Fibroblast of peridontal ligament (primary cell): Measurements from ENCODE around the gene SLC38A1.
A peak's percentile ranks its signal among the peaks of the same experiment; 100 is the strongest.

Experiments
- DNase-seq: peaks from one replicate; pipeline ENCODE4 v3.0.0-alpha.2; 2010; ENCODE audit errors: extremely low read depth

Gene SLC38A1

DNA sequence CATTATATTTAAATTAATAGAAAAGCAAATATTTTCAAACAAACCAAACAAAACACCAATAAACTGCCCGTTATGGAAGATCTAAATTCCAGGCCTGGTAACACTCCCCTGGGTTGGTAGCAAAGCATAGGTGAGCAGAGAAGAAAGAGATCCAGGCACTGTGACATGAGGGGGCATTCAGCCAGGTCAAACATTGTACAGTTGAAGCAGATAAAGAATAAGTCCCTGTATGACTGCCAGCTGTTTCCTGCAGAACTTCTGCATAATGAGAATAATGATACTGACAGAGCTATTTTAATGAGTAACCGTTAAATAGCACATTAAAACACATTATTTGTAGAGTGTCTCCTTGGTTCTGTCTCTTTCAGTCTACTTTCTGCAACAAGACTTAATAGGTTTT is 35.4 kb downstream of the SLC38A1 start:
- no peak for DNase-seq

DNA sequence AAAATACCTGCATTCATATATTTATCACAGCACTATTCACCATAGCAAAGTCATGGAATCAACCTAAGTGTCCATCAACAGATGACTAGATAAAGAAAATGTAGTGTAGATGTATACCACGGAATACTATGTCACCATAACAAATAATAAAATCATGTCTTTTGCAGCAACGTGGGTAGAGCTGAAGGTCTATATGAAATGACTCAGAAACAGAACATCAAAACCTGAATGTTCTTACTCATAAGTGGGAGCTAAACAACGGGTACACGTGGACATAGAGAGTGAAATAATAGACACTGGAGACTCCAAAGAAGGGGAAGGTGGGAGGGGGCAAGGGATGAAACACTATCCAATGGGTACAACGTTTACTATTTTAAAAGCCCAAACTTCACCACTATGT is 37.9 kb downstream of the SLC38A1 start:
- DNase-seq: no peak

DNA sequence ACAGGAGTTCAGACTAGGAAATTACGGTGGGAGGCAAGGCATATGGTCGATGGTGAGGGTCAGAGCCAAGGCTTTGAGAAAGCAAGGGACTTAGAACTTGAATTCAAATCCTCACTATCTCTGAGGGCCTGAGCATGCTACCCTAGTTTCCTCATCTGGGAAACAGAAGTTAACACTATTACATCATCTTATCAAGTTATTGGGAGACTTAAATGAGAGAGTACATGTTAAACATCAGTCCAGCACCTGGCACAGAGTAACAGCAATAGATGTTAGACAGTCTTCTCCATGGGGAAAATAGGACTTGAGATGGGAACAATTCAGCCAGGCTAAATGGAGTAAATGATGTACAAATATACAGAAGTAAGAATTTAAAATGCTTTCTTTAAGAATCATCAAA is 38.5 kb downstream of the SLC38A1 start:
- DNase-seq: no peak

DNA sequence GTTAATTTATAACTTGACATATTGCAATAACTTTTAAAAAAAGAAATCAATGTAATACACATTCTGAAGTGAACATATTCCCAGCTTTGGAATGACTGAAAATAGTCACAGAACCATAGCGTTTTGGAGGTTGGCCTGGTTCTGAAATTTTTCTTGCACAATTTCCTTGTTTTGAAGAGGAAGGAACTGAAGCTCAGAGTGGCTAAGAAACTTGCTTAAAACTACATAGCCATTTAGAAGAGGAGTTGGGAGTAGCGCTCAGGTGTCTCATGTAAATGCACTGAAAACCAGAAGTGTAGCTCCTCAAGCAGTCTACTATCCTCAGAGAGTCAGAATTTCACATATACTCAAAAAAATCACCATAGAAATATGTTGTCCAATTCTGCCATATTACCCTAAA is 41.2 kb downstream of the SLC38A1 start:
- DNase-seq: no peak

- DNase-seq: peak; percentile 90
Observed at GRCh38 chr12:46224386-46224785, 44.5 kb downstream of the SLC38A1 start.

DNA sequence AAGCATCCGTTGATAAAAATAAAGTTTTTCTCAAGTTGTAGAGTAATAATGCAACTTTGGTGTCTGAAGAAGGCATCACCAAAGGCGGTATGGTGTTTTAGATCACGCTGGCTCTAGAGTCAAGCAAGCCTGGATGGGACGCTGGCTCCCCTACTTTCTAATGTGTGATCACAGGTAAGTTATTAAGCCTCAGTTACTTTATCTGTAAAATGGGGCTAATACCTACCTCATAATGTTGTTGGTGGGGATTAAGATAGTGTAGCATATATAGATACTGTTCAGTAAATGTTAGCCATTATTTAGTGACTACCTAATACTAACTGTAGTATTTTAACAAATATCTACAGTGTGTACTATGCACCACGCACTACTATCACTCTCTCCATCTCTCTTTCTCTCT is 45.8 kb downstream of the SLC38A1 start:
- no peak for DNase-seq

- DNase-seq: no peak
Observed at GRCh38 chr12:46222636-46223035, 46.2 kb downstream of the SLC38A1 start.

DNA sequence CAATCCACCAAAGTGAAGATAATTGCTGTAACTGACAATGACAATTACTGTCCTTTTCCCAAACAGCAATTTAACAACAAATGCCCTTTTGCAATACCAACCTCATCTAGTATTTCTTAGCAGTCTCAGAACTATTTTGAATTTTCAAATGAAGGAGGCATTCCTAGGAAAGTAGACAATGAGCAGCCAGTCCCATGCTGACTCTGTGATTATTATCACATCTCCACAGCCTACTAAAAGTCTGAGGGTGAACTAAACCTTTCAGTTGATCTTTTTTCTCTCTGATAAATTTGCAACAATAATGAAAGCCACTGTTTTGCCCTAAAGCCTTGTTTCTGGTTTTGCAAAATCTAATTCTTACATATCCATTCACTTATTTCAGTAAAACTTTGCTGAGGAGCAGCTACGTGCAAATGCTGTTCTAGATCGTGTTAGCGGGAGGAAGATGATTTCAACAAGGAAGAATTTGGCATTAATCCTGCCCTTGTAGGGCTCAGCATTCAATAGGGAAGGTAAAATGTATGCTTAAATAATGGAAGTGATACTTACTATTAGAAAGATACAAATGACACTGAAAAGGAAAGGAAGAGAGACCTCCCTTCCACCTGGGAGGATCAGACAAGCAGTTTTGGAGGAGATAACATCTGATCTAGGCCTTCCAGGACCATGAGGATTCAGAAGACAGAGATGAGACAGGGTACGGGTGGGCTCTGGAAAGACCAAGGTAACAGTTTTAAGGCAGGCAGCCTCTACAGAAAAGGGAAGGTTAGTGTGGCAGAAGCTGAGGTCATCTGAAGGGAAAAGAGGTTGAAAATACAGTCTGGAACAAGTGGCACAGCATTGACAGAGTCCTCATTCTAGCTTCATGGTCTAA is 47.4 kb downstream of the SLC38A1 start:
- DNase-seq: no peak

DNA sequence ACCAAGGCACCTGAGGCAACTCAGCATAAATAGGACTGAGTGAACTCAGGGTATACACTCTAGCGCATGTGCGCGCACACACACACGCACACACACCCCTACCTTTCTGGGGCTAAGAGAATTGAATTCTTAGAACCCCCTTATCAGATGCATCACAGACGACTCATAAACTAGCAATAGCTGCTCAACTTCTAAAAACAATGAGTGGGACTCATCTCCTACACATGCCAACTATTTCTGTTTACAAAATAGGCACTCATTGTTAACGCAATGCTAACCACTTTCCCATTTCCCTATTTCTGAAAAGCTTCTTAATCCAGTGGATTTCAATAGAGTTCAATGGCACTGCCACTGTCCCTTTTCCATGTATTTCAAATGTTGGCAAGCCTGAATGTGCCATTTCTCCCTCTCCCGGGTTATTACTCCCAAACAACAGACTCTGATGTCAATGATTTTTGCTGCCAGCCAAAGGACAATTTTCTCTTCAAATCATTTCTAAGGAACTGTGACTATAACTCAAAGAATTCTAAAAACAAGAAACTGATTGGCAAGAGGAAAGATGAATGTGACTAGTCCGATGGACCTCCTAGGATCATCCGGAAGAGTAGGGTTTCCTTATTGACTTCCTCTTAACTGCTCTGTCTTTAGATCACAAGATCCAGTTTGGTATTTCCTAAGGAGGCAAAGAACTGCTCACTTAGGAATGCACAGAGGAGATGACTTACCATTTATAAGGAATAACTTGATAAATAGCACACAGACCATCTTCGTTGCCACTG is 48.8 kb downstream of the SLC38A1 start:
- peak; percentile 55 for DNase-seq

- DNase-seq: no peak
Observed at GRCh38 chr12:46219132-46219876, 49.5 kb downstream of the SLC38A1 start.

DNA sequence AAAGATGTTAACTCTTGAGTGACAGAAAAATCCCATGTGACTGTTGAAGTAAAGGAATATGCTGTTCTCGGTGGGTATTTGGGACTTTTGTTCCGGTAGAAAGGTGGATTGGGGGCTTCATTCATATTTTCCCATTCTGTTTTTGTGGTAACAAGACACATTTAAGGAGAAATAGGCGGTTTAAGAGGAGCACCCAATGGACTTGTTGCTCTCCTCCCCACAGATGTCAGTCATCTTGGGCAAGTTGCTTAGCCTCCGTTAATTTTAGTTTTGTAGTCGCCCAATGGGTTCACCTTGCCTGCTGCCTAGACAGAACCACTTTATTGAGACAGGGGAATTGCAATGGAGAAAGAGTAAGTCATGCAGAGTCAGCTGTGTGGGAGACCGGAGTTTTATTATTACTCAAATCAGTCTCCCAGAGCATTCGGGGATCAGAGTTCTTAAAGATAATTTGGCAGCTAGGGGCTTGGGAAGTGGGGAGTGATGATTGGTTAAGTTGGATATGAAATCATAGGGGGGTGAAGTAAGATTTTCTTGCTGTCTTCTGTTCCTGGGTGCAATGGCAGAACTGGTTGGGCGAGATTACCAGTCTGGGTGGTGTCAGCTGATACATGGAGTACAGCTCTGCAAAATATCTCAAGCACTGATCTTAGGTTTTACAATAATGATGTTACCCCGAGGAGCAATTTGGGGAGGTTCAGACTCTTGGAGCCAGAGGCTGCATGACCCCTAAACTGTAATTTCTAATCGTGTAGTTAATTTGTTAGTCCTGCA is 50.3 kb downstream of the SLC38A1 start:
- DNase-seq: no peak

DNA sequence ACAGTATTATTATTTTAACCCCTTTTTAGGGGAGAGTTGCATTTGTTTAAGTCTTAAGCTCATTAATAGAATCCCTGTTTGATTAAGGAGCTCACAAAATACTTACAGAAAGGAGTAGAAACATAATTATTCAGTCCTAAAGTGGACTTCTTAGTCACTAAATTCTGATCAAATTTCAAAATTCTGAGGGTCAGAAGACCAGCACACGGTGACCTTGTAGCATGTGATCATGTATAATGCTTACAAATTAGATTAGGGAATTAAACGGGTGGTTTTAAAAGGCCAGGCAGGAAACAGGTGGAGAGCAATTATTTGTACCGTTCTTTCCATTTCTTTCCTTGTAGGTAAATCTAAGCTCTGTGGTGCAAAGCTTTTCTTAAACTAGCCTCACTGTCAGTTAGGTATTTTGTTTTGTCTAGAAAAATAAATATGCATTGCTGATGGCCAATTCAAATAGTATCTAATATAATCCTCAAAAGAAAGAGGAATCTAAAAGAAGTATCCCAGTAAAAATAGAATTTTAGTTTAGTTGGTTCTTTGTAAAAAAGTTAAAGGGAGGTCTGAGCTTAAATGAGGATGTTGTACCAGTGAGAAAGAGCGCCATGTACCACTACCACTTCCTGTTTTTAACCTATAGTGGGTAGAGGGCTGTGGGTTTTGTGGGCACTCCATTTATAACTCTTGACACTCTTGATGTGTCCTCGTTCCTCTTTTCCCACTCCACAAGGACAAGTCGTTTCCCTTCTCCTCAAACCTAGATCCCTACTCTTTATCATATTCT is 51.1 kb downstream of the SLC38A1 start:
- no peak for DNase-seq

GRCh38 chr12:46214668-46215436 is 54.0 kb downstream of the SLC38A1 start:
- DNase-seq: no peak

DNA sequence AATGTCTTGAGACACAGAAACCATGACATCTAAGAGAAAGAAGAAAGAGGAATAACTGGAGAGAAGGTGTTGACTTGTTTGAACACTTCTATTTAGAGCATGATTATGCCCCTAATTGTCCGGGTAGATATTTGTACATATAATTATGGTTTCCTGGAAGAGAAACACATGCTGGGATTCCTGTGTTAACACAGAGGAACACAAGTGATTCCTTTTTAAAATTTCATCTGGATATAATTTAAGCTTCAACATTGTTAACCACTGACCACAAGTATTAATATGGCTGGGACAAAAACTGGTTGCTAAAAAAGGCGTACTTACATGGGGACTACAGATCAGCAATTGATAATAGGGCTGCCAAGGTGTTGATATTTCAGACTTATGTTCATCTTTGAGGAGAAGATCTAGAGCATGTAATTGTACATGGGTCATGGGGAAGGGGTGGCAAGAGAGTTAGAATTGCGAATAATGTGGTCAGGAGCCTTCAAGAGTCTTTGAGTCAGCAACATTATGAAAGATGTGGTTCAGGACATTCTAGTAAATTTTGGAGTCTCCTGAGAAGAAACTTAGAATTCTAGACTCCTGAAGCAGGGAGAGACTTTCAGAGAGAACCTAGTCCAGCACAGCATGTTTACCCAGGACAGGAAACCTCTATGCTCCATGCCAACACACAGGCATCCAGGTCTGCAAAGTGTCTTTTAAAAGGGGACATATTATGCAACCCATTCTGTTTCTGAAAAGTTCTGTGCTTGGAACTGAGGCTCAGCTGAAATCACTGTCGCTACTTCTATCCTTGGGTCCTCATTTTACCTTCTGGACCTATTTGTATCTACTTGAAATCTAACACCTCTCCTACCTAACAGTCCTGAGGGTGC is 56.5 kb downstream of the SLC38A1 start:
- DNase-seq: peak; percentile 62

GRCh38 chr12:46210873-46211439 is 57.9 kb downstream of the SLC38A1 start:
- no peak for DNase-seq

- DNase-seq: no peak
Observed at GRCh38 chr12:46209914-46210872, 58.6 kb downstream of the SLC38A1 start.

GRCh38 chr12:46209170-46209569 is 59.7 kb downstream of the SLC38A1 start:
- DNase-seq: peak; percentile 43
